ENCODE data around the gene CACNG4.
A peak's percentile ranks its signal among the peaks of the same experiment; 100 is the strongest.

CACNG4 gene

GRCh38 chr17:66932311-66932710, 32.2 kb upstream of the CACNG4 start:
- no peak overlapping the region for H3K4me3 ChIP-seq (ENCODE audit: low read depth, low read length)
- TF ChIP-seq CTCF (IDR thresholded peaks at IDR 0.05; ENCODE audit: low read depth, low read length) = no peak
- peaks cover 21% of the 10 kb centered on the region for H3K4me1 ChIP-seq
- no peaks in the 10 kb centered on the region; the same call in 1 of the 2 replicates for H3K9me3 ChIP-seq
- peak; percentile 54 for DNase-seq
- H3K36me3 ChIP-seq = no peaks in the 10 kb centered on the region
- no peaks in the 10 kb centered on the region for H3K27me3 ChIP-seq

- DNase-seq = no peak
- no peaks in the 10 kb centered on the region; the same call in 1 of the 2 replicates for H3K9me3 ChIP-seq
- H3K27me3 ChIP-seq = no peaks in the 10 kb centered on the region
- H3K36me3 ChIP-seq = no peaks in the 10 kb centered on the region
- peaks cover 21% of the 10 kb centered on the region for H3K4me1 ChIP-seq
- no peak for TF ChIP-seq CTCF (IDR thresholded peaks at IDR 0.05; ENCODE audit: low read depth, low read length)
- H3K4me3 ChIP-seq (ENCODE audit: low read depth, low read length) = no peak overlapping the region
Observed at GRCh38 chr17:66934040-66934439, 30.5 kb upstream of the CACNG4 start.

GRCh38 chr17:66935717-66936116, 28.8 kb upstream of the CACNG4 start:
- no peak for TF ChIP-seq CTCF (IDR thresholded peaks at IDR 0.05; ENCODE audit: low read depth, low read length)
- no peak for DNase-seq

GRCh38 chr17:66938656-66939055, 25.9 kb upstream of the CACNG4 start:
- Histone ChIP-seq H3K9me3 (no peaks in the 10 kb centered on the region; the same call in 1 of the 2 replicates), H3K4me1 (peaks cover 5% of the 10 kb centered on the region), H3K27me3 (no peaks in the 10 kb centered on the region), H3K36me3 (no peaks in the 10 kb centered on the region), H3K4me3 (ENCODE audit: low read depth, low read length) (no peak overlapping the region)
- no peak for TF ChIP-seq CTCF (IDR thresholded peaks at IDR 0.05; ENCODE audit: low read depth, low read length)
- no peak for DNase-seq

More at GRCh38 chr17:66935717-66936116, 28.8 kb upstream of the CACNG4 start:
- no peaks in the 10 kb centered on the region; the same call in 1 of the 2 replicates for H3K9me3 ChIP-seq
- H3K4me1 ChIP-seq = peaks cover 23% of the 10 kb centered on the region
- H3K27me3 ChIP-seq = no peaks in the 10 kb centered on the region
- no peak overlapping the region for H3K4me3 ChIP-seq (ENCODE audit: low read depth, low read length)
- no peaks in the 10 kb centered on the region for H3K36me3 ChIP-seq

GRCh38 chr17:66939461-66940114, 24.9 kb upstream of the CACNG4 start:
- Histone ChIP-seq H3K4me3 (ENCODE audit: low read depth, low read length) (no peak overlapping the region), H3K4me1 (peaks cover 13% of the 10 kb centered on the region), H3K27me3 (no peaks in the 10 kb centered on the region), H3K9me3 (no peaks in the 10 kb centered on the region; the same call in 1 of the 2 replicates), H3K36me3 (no peaks in the 10 kb centered on the region)
- no peak for TF ChIP-seq CTCF (IDR thresholded peaks at IDR 0.05; ENCODE audit: low read depth, low read length)
- DNase-seq = no peak

GRCh38 chr17:66941249-66941648, 23.3 kb upstream of the CACNG4 start:
- TF ChIP-seq CTCF (IDR thresholded peaks at IDR 0.05; ENCODE audit: low read depth, low read length) = no peak
- H3K9me3 ChIP-seq = no peaks in the 10 kb centered on the region; the same call in 1 of the 2 replicates
- H3K4me3 ChIP-seq (ENCODE audit: low read depth, low read length) = no peak overlapping the region
- no peak for DNase-seq
- H3K4me1 ChIP-seq = peaks cover 24% of the 10 kb centered on the region
- H3K27me3 ChIP-seq = no peaks in the 10 kb centered on the region
- no peaks in the 10 kb centered on the region for H3K36me3 ChIP-seq

Measured in BE2C (cell line).